Measurements from ENCODE around the gene FBLN5.

FBLN5 gene

GRCh38 chr14:91858536-91859275 is 88.8 kb downstream of the FBLN5 start:
- Histone ChIP-seq H3K27me3 (ENCODE audit: control insufficient read depth in 3 of 3, insufficient read depth in 3 of 3, low read depth in 1 of 3, low read length in 3 of 3) (no peaks in the 10 kb centered on the region), H2BK15ac (ENCODE audit: low read length) (no peak overlapping the region), H2AK5ac (ENCODE audit: low read depth, low read length) (no peak overlapping the region), H3K23ac (ENCODE audit: low read depth, low read length, poor library complexity) (no peak overlapping the region), H3K4ac (ENCODE audit: low read length) (no peak overlapping the region), H4K91ac (ENCODE audit: low read depth, low read length, poor library complexity) (no peak overlapping the region), H3K4me1 (ENCODE audit: control insufficient read depth in 2 of 2, insufficient read depth in 1 of 2, low read depth in 1 of 2, low read length in 2 of 2) (no peaks in the 10 kb centered on the region), H3K4me2 (ENCODE audit: insufficient read depth, low read length, poor library complexity, severe bottlenecking) (no peak overlapping the region), H3K4me3 (ENCODE audit: low read length in 2 of 2) (no peak overlapping the region), H3K36me3 (replicated peaks in 1 of 2; ENCODE audit: control insufficient read depth in 2 of 2, insufficient read depth in 2 of 2, low read length in 2 of 2) (no peaks in the 10 kb centered on the region), H3K14ac (ENCODE audit: low read length) (no peak overlapping the region), H2BK120ac (ENCODE audit: low read depth, low read length) (no peak overlapping the region), H3K18ac (ENCODE audit: low read length) (no peak overlapping the region), H2BK5ac (ENCODE audit: low read length) (no peak overlapping the region), H2BK12ac (ENCODE audit: low read length) (no peak overlapping the region), H3K27ac (replicated peaks; ENCODE audit: low read length) (no peak overlapping the region), H3K9ac (ENCODE audit: low read depth, low read length, poor library complexity) (no peak overlapping the region), H3K9me3 (replicated peaks in 1 of 2; ENCODE audit: control insufficient read depth in 2 of 2, insufficient read depth in 1 of 2, low read depth in 1 of 2, low read length in 2 of 2) (no peaks in the 10 kb centered on the region), H4K8ac (ENCODE audit: low read depth, low read length) (no peak overlapping the region), H2AFZ (ENCODE audit: low read length) (no peak overlapping the region), H3K79me1 (ENCODE audit: low read depth, low read length) (no peaks in the 10 kb centered on the region)
- no CpG with 5 or more reads among the region's 8 CpGs for WGBS, 2 donors (ENCODE audit: extremely low coverage in 2 of 2, insufficient read length in 2 of 2, insufficient replicate concordance in 1 of 2)
- no peak for DNase-seq (ENCODE audit: low spot score)

- DNase-seq (ENCODE audit: low spot score) = no peak
- H3K18ac ChIP-seq (ENCODE audit: low read length) = no peak overlapping the region
- no CpG with 5 or more reads among the region's 2 CpGs for WGBS, 2 donors (ENCODE audit: extremely low coverage in 2 of 2, insufficient read length in 2 of 2, insufficient replicate concordance in 1 of 2)
These were observed 89.9 kb downstream of the FBLN5 start for GRCh38 chr14:91857614-91858013.

GRCh38 chr14:91854327-91854934 is 93.1 kb downstream of the FBLN5 start:
- no peaks in the 10 kb centered on the region for H3K36me3 ChIP-seq (replicated peaks in 1 of 2; ENCODE audit: control insufficient read depth in 2 of 2, insufficient read depth in 2 of 2, low read length in 2 of 2)
- no peaks in the 10 kb centered on the region for H3K4me1 ChIP-seq (ENCODE audit: control insufficient read depth in 2 of 2, insufficient read depth in 1 of 2, low read depth in 1 of 2, low read length in 2 of 2)
- no peaks in the 10 kb centered on the region for H3K79me1 ChIP-seq (ENCODE audit: low read depth, low read length)
- DNase-seq (ENCODE audit: low spot score) = no peak
- no peak overlapping the region for H3K27ac ChIP-seq (replicated peaks; ENCODE audit: low read length)
- H3K27me3 ChIP-seq (ENCODE audit: control insufficient read depth in 3 of 3, insufficient read depth in 3 of 3, low read depth in 1 of 3, low read length in 3 of 3) = peaks cover 0 to 2% (median 0%) of the 10 kb centered on the region in 3 experiments
- no peak overlapping the region for H3K4me2 ChIP-seq (ENCODE audit: insufficient read depth, low read length, poor library complexity, severe bottlenecking)
- H2AK5ac ChIP-seq (ENCODE audit: low read depth, low read length) = no peak overlapping the region
- WGBS, 2 donors (ENCODE audit: extremely low coverage in 2 of 2, insufficient read length in 2 of 2, insufficient replicate concordance in 1 of 2) = no CpG with 5 or more reads among the region's 2 CpGs
- no peak overlapping the region for H3K18ac ChIP-seq (ENCODE audit: low read length)
- H2BK12ac ChIP-seq (ENCODE audit: low read length) = no peak overlapping the region
- H3K14ac ChIP-seq (ENCODE audit: low read length) = no peak overlapping the region
- H3K4ac ChIP-seq (ENCODE audit: low read length) = no peak overlapping the region
- H2BK120ac ChIP-seq (ENCODE audit: low read depth, low read length) = no peak overlapping the region
- no peaks in the 10 kb centered on the region for H3K9me3 ChIP-seq (replicated peaks in 1 of 2; ENCODE audit: control insufficient read depth in 2 of 2, insufficient read depth in 1 of 2, low read depth in 1 of 2, low read length in 2 of 2)
- H2BK5ac ChIP-seq (ENCODE audit: low read length) = no peak overlapping the region
- H4K91ac ChIP-seq (ENCODE audit: low read depth, low read length, poor library complexity) = no peak overlapping the region
- no peak overlapping the region for H3K23ac ChIP-seq (ENCODE audit: low read depth, low read length, poor library complexity)
- no peak overlapping the region for H2AFZ ChIP-seq (ENCODE audit: low read length)
- no peak overlapping the region for H3K4me3 ChIP-seq (ENCODE audit: low read length in 2 of 2)
- H2BK15ac ChIP-seq (ENCODE audit: low read length) = no peak overlapping the region
- H4K8ac ChIP-seq (ENCODE audit: low read depth, low read length) = no peak overlapping the region
- no peak overlapping the region for H3K9ac ChIP-seq (ENCODE audit: low read depth, low read length, poor library complexity)

More at GRCh38 chr14:91857614-91858013, 89.9 kb downstream of the FBLN5 start:
- no peak overlapping the region for H2AFZ ChIP-seq (ENCODE audit: low read length)
- no peak overlapping the region for H2BK15ac ChIP-seq (ENCODE audit: low read length)
- no peak overlapping the region for H3K4me2 ChIP-seq (ENCODE audit: insufficient read depth, low read length, poor library complexity, severe bottlenecking)
- no peak overlapping the region for H4K91ac ChIP-seq (ENCODE audit: low read depth, low read length, poor library complexity)
- H3K9me3 ChIP-seq (replicated peaks in 1 of 2; ENCODE audit: control insufficient read depth in 2 of 2, insufficient read depth in 1 of 2, low read depth in 1 of 2, low read length in 2 of 2) = no peaks in the 10 kb centered on the region
- no peak overlapping the region for H2BK120ac ChIP-seq (ENCODE audit: low read depth, low read length)
- no peak overlapping the region for H2AK5ac ChIP-seq (ENCODE audit: low read depth, low read length)
- H3K9ac ChIP-seq (ENCODE audit: low read depth, low read length, poor library complexity) = no peak overlapping the region
- no peaks in the 10 kb centered on the region for H3K4me1 ChIP-seq (ENCODE audit: control insufficient read depth in 2 of 2, insufficient read depth in 1 of 2, low read depth in 1 of 2, low read length in 2 of 2)
- no peaks in the 10 kb centered on the region for H3K27me3 ChIP-seq (ENCODE audit: control insufficient read depth in 3 of 3, insufficient read depth in 3 of 3, low read depth in 1 of 3, low read length in 3 of 3)
- H3K4me3 ChIP-seq (ENCODE audit: low read length in 2 of 2) = no peak overlapping the region
- no peak overlapping the region for H3K27ac ChIP-seq (replicated peaks; ENCODE audit: low read length)
- H3K4ac ChIP-seq (ENCODE audit: low read length) = no peak overlapping the region
- no peaks in the 10 kb centered on the region for H3K79me1 ChIP-seq (ENCODE audit: low read depth, low read length)
- no peaks in the 10 kb centered on the region for H3K36me3 ChIP-seq (replicated peaks in 1 of 2; ENCODE audit: control insufficient read depth in 2 of 2, insufficient read depth in 2 of 2, low read length in 2 of 2)
- no peak overlapping the region for H2BK5ac ChIP-seq (ENCODE audit: low read length)
- H3K14ac ChIP-seq (ENCODE audit: low read length) = no peak overlapping the region
- no peak overlapping the region for H2BK12ac ChIP-seq (ENCODE audit: low read length)
- no peak overlapping the region for H4K8ac ChIP-seq (ENCODE audit: low read depth, low read length)
- no peak overlapping the region for H3K23ac ChIP-seq (ENCODE audit: low read depth, low read length, poor library complexity)

GRCh38 chr14:91851563-91851962 is 95.9 kb downstream of the FBLN5 start:
- WGBS, 2 donors (ENCODE audit: extremely low coverage in 2 of 2, insufficient read length in 2 of 2, insufficient replicate concordance in 1 of 2) = no CpG with 5 or more reads among the region's 1 CpG
- Histone ChIP-seq H4K91ac (ENCODE audit: low read depth, low read length, poor library complexity) (no peak overlapping the region), H2AK5ac (ENCODE audit: low read depth, low read length) (no peak overlapping the region), H3K4me3 (ENCODE audit: low read length in 2 of 2) (no peak overlapping the region), H4K8ac (ENCODE audit: low read depth, low read length) (no peak overlapping the region), H3K4me1 (ENCODE audit: control insufficient read depth in 2 of 2, insufficient read depth in 1 of 2, low read depth in 1 of 2, low read length in 2 of 2) (no peaks in the 10 kb centered on the region), H3K4me2 (ENCODE audit: insufficient read depth, low read length, poor library complexity, severe bottlenecking) (no peak overlapping the region), H3K27ac (replicated peaks; ENCODE audit: low read length) (no peak overlapping the region), H2BK12ac (ENCODE audit: low read length) (no peak overlapping the region), H3K18ac (ENCODE audit: low read length) (no peak overlapping the region), H3K36me3 (replicated peaks in 1 of 2; ENCODE audit: control insufficient read depth in 2 of 2, insufficient read depth in 2 of 2, low read length in 2 of 2) (no peaks in the 10 kb centered on the region), H2AFZ (ENCODE audit: low read length) (no peak overlapping the region), H2BK120ac (ENCODE audit: low read depth, low read length) (no peak overlapping the region), H2BK5ac (ENCODE audit: low read length) (no peak overlapping the region), H3K27me3 (ENCODE audit: control insufficient read depth in 3 of 3, insufficient read depth in 3 of 3, low read depth in 1 of 3, low read length in 3 of 3) (peaks cover 0 to 10% (median 0%) of the 10 kb centered on the region in 3 experiments), H3K79me1 (ENCODE audit: low read depth, low read length) (no peaks in the 10 kb centered on the region), H2BK15ac (ENCODE audit: low read length) (no peak overlapping the region), H3K9ac (ENCODE audit: low read depth, low read length, poor library complexity) (no peak overlapping the region), H3K23ac (ENCODE audit: low read depth, low read length, poor library complexity) (no peak overlapping the region), H3K4ac (ENCODE audit: low read length) (no peak overlapping the region), H3K14ac (ENCODE audit: low read length) (no peak overlapping the region), H3K9me3 (replicated peaks in 1 of 2; ENCODE audit: control insufficient read depth in 2 of 2, insufficient read depth in 1 of 2, low read depth in 1 of 2, low read length in 2 of 2) (no peaks in the 10 kb centered on the region)
- no peak for DNase-seq (ENCODE audit: low spot score)

Measured in neuronal stem cell (in vitro differentiated cells).